Astrocyte of the spinal cord (primary cell): ENCODE data around the gene DGKB.

Experiments used
- DNase-seq: peaks from one replicate; pipeline ENCODE4 v3.0.0; 2011; ENCODE audit warnings: low read depth, low spot score
- H3K4me3 ChIP-seq: 2 replicates; pipeline ENCODE4 v1.5.1; 2011; ENCODE audit warnings: low read depth, mild to moderate bottlenecking, low read length, moderate library complexity
- in situ Hi-C: cut with HindIII; loops from 2 replicates; pipeline ENCODE4 v1.10.0; 2017; ENCODE audit warnings: low sequenced_read_pairs
- TF ChIP-seq, protein P1 (sequence below): IDR thresholded peaks from 2 replicates; pipeline ENCODE4 v1.5.1; 2012; ENCODE audit warnings: low read depth, mild to moderate bottlenecking, low read length, inconsistent platforms

Gene DGKB

DNA sequence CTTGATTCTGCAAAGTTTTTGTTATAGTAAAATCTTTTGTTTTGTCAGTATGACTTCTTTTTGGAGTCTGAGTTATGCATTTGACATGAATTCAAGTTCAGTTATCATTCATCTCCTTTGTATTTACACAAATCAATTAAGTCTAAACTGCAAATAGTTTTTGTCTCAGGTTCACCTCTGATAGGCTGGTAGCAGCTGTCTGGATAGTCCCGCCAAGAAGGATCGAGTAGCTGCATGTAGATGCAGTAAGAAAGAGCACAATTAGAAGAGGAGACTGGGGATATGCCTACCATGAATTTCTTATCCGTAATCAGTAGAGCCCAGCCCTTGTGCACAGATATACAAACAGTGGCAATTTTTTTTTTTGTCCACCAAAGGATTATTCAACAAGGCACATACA, 520.6 kb downstream of the DGKB start:
- in situ Hi-C loops, result no loop called here
- TF ChIP-seq, protein P1, sequence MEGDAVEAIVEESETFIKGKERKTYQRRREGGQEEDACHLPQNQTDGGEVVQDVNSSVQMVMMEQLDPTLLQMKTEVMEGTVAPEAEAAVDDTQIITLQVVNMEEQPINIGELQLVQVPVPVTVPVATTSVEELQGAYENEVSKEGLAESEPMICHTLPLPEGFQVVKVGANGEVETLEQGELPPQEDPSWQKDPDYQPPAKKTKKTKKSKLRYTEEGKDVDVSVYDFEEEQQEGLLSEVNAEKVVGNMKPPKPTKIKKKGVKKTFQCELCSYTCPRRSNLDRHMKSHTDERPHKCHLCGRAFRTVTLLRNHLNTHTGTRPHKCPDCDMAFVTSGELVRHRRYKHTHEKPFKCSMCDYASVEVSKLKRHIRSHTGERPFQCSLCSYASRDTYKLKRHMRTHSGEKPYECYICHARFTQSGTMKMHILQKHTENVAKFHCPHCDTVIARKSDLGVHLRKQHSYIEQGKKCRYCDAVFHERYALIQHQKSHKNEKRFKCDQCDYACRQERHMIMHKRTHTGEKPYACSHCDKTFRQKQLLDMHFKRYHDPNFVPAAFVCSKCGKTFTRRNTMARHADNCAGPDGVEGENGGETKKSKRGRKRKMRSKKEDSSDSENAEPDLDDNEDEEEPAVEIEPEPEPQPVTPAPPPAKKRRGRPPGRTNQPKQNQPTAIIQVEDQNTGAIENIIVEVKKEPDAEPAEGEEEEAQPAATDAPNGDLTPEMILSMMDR, result no peak
- no peak overlapping the region for H3K4me3 ChIP-seq
- no peak for DNase-seq

DNA sequence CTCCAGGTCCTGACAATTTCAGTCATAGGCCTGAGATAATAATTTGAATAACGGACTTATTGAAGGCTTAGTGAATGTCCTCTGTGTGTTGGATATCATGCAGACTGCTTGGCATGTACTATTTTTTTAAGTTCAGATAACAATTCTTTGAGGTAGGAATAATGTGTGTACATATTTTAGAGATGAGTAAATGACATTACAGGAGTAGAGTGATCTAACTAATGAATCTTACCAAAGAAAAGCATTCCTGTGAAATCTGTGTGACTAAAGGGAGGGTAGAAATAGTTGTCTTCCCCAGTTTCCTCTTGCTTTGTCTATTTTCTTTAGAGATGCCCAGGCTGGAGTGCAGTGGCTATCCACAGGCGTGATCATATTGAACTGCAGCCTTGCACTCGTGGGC, 521.2 kb downstream of the DGKB start:
- peak; percentile 47 for DNase-seq
- no peak overlapping the region for H3K4me3 ChIP-seq
- TF ChIP-seq, protein P1, result no peak
- in situ Hi-C loops, result no loop called here

DNA sequence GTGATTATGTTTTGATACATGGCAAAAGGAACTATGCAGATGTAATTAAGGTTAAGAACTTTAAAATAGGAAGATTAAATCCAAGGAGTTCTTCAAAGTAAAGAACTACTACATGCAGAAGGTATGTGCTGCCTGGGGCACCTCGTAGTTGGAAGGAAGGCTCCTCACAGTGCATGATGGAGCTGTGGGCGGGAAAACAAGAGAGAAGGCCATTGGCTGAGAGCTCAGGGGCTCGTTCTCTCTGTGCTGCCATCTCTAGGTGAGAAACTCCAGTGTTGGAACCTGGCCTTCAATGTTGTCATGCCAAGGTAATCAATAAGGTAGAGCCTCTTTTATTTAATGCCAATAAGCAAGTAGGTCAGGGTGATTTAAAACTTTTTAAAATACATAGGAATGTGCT, 521.7 kb downstream of the DGKB start:
- TF ChIP-seq, protein P1, result no peak
- peak; percentile 1 for DNase-seq
- no peak overlapping the region for H3K4me3 ChIP-seq
- in situ Hi-C loops, result no loop called here

DNA sequence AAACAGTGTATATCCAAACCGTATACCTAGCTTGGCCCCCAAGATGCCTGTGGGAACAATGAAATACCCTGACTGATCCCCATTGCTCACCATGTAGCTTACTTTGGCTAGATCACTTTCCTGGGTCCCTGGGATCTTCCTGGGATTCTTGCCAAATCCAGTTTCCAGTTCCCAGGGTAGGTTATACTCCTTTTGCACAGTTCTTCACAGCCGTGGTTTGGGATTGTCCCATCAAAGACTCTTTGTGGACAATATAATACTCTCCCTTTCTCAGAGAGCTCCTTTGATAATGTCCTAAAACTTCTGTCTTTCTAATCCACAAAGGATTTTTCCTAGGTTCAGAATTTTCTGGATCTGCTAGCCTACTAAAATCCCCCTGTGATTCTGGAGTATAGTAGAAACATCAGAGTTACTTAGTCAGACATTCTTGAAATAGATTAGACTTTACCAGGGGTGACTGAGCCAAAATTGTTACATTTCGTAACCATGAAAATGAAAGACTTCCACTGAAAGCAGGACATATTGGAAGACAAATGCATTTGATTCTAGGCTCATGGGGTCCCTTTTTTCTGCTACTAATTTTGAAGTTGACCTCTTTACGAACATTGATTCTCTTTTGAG, 524.8 kb downstream of the DGKB start:
- in situ Hi-C loops, result no loop called here
- TF ChIP-seq, protein P1, result no peak
- DNase-seq, result peak; percentile 64
- H3K4me3 ChIP-seq, result no peak overlapping the region

DNA sequence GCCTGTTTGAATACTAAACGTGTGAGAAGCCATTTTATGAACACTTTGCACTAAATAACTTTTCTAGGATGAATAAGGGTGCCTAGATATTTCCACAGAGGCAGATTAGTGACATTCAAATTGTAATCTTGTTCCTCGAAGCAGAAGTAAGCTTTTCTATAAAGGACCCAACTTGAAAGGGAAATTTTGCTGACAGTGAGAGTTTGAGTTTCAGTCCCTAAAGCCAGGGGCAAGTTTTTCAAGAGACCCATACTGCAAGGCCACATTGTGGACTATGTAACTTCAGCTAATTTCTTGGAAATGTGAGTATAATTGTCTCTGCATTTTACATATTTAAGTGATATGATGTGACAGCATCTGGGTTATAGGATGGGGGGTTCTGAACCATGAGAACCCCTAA, 525.8 kb downstream of the DGKB start:
- no peak overlapping the region for H3K4me3 ChIP-seq
- no peak for DNase-seq
- in situ Hi-C loops, result no loop called here
- TF ChIP-seq, protein P1, result no peak

DNA sequence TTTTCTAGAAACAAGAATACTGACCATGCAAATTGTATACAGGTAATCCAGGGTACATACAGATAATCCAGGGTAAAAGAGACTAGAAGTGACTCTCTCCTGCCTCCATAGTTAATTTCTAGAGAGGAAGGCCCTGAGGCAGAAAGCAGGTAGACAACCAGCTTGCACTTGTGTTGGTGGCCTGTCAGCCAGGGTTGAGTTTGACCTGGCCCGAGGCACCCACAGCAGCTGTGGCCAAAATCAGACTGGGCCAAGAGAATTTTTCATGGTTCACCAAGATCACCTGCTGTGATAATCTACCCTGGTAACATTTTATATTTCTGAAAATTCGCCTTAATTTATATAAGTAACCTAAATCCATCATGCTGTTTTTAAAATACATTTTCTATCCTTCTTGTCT, 526.6 kb downstream of the DGKB start:
- no peak for DNase-seq
- TF ChIP-seq, protein P1, result no peak
- no peak overlapping the region for H3K4me3 ChIP-seq
- in situ Hi-C loops, result no loop called here
